GM18517 (cell line): ENCODE measurements around the gene CRMP1.

Experiments
- ATAC-seq: cut with Tn5 transposase; IDR thresholded peaks from one replicate; pipeline ENCODE4 v1.9.1; 2021; ENCODE audit warnings: mild to moderate bottlenecking, moderate library complexity; ENCODE audit not compliant: unreplicated experiment

Gene CRMP1

DNA sequence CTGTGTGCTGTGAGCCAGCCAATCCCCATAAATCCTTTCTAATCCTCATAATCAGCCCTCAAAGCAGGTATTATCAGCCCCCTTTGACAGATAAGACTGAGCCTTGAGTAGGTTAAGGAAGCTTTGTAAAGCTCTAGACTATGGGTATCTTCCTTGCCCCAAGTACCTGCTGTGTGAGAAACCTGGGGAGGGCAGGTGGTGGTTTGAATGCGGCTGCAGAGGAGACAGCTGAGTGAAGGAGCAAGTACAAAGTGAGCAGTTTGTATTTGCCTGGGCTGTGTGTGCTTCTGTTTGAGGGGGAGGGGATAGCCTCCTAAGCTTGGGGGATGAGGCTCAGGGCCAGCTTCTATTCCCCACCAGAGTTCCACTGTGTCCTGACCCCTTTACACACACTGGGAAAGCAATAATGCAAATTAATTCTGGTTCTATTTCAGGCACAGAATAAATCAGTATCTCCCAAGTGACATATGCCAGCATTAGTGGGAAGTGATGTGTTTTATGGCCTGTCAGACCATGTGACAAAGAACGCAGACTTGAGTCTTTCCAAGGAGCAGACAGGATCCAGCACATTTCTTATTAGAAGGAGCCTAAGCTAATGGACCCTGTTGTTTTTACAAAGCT, 118.4 kb downstream of the CRMP1 start:
- ATAC-seq: no peak

- no peak for ATAC-seq
These were observed 119.7 kb downstream of the CRMP1 start for GRCh38 chr4:5773271-5773555.

DNA sequence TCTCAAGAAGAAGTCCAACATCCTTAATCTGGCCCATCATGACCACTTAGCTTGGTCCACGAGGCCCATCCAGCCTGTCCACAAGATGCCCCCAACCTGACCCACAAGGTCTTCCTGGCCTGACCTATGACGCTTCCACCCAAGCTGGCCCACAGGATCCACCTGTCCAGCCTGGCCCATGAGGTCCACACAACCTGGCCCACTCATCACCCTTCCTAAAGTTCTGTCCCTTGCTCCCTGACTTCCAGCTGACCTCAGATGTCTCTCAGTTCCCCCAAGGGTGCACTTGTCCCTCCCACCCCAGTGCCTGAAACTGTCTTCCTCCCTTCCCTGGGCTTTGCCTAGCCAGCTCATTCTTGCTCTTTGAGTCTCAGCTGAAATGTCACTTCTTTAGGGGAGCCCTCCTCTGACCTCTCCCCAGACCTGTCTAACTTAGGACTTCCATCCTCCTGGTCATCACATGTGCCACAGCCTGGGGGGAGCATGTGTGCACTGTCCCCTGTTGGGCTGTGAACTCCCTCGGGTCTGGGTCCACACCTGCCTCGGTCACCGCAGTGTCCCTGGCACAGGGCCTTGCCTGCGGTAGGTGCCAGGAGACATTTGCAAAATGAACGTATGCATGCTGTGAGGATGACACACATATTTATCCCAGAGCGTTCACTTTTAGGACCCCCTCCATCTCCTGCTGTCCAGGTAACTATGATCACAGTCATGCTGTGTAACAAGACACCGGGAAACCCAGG, 120.2 kb downstream of the CRMP1 start:
- no peak for ATAC-seq
